Endodermal cell (in vitro differentiated cells): Measurements from ENCODE around the gene STAM. TPM values are rescaled to one million over a fixed set of nuclear protein-coding genes. Genes with fewer than 3 reads are reported as not detected.

Source experiments
- DNase-seq: peaks from one replicate; pipeline ENCODE4 v3.0.0-alpha.2; 2017
- H3K27ac ChIP-seq: 2 replicates; pipeline ENCODE4 v1.5.1; 2013; ENCODE audit warnings: mild to moderate bottlenecking, low read depth, low read length, moderate library complexity
- H3K27me3 ChIP-seq: 2 replicates; pipeline ENCODE4 v1.6.1; 2013; ENCODE audit warnings: mild to moderate bottlenecking, low read length, moderate library complexity; ENCODE audit not compliant: insufficient read depth, control insufficient read depth, poor library complexity, severe bottlenecking
- H3K36me3 ChIP-seq: 2 replicates; pipeline ENCODE4 v1.7.0; 2013; ENCODE audit warnings: mild to moderate bottlenecking, low read length, moderate library complexity; ENCODE audit not compliant: control insufficient read depth, insufficient read depth
- H3K4me1 ChIP-seq: one replicate; pipeline ENCODE4 v1.7.0; 2013; ENCODE audit warnings: low read length; ENCODE audit not compliant: control insufficient read depth, insufficient read depth
- H3K4me3 ChIP-seq: 2 replicates; pipeline ENCODE4 v1.5.1; 2013; ENCODE audit warnings: mild to moderate bottlenecking, low read length, moderate library complexity
- H3K9ac ChIP-seq: 2 replicates; pipeline ENCODE4 v1.6.1; 2013; ENCODE audit warnings: mild to moderate bottlenecking, low read length, moderate library complexity; ENCODE audit not compliant: poor library complexity, severe bottlenecking; ENCODE audit errors: extremely low read depth
- H3K9me3 ChIP-seq: 2 replicates; pipeline ENCODE4 v1.6.1; 2013; ENCODE audit warnings: mild to moderate bottlenecking, low read length, moderate library complexity; ENCODE audit not compliant: control insufficient read depth
- H3K27ac Mint-ChIP-seq: 2 replicates; pipeline ENCODE4 v1.8.0; 2020; ENCODE audit warnings: mixed read lengths
- H3K27me3 Mint-ChIP-seq: 2 replicates; pipeline ENCODE4 v1.8.0; 2021; ENCODE audit warnings: mild to moderate bottlenecking, mixed read lengths; ENCODE audit not compliant: insufficient read depth
- H3K36me3 Mint-ChIP-seq: 2 replicates; pipeline ENCODE4 v1.8.0; 2020; ENCODE audit warnings: low read depth, mixed read lengths
- H3K4me1 Mint-ChIP-seq: 2 replicates; pipeline ENCODE4 v1.8.0; 2020; ENCODE audit warnings: mixed read lengths
- H3K4me3 Mint-ChIP-seq: 2 replicates; pipeline ENCODE4 v1.8.0; 2020; ENCODE audit warnings: mild to moderate bottlenecking, moderate library complexity, mixed read lengths
- H3K9me3 Mint-ChIP-seq: 2 replicates; pipeline ENCODE4 v1.8.0; 2020; ENCODE audit warnings: mild to moderate bottlenecking, mixed read lengths
- CTCF ChIP-seq: fragments of 200-600 bp; sonication (generic); conservative IDR thresholded peaks from 2 replicates; pipeline ENCODE4 v1.5.0; 2021; ENCODE audit warnings: antibody characterized with exemption, mild to moderate bottlenecking
- WGBS, 2 experiments: methylation state at CpG; one replicate each; pipeline versions ENCODE4 v1.1.5 to v1.1.7; 2013; ENCODE audit warnings: missing lambda C conversion rate in 2 of 2, mixed read lengths in 1 of 2; ENCODE audit not compliant: insufficient coverage in 1 of 2, insufficient read length in 1 of 2; 5-methylcytosine and 5-hydroxymethylcytosine counted together
- total RNA-seq, 2 donors: library from RNA; stranded (reverse); fragmentation: NEBNext Ultra II Directional in 1 of 2; extraction: Animal tissue kit (Norgen Biotek cat#: 25700) in 1 of 2; gene quantifications; 2 replicates in 1 of 2; 3 replicates in 1 of 2; pipeline ENCODE4 v1.2.1, GENCODE V29; 2021

STAM gene
- total RNA-seq, 2 donors from 2014 or later, result 26.7 to 30.0 TPM

DNA sequence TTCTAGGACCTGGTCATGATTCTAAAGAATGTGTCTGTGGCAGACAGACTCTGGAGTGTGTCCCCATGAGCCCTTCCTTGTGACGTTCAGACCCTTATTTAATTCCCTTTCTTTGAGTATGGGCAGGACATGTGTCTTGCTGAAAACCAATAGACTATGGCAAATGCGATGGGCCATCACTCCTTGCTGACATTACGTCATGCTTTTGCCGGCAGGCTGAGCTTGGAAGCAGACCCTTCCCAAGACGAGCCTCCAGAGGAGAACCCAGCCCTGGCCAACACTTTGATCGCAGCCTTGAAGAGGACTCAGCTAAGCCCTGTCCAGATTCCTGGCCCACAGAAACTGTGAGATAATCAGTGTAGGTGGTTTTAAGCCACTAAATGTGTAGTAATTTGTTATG, 89.7 kb downstream of the STAM start:
- Histone ChIP-seq H3K9me3 (no peaks in the 10 kb centered on the region), H3K27me3 (no peaks in the 10 kb centered on the region), H3K9ac (no peak overlapping the region), H3K27ac (no peak overlapping the region), H3K4me3 (no peak overlapping the region), H3K4me1 (peaks cover 4% of the 10 kb centered on the region), H3K36me3 (no peaks in the 10 kb centered on the region)
- H3K4me3 Mint-ChIP-seq, result no peak overlapping the region
- no peak overlapping the region for H3K27ac Mint-ChIP-seq
- TF ChIP-seq CTCF, result no peak
- no peak for DNase-seq
- peaks cover 10% of the 10 kb centered on the region for H3K4me1 Mint-ChIP-seq
- no peaks in the 10 kb centered on the region for H3K9me3 Mint-ChIP-seq
- no peaks in the 10 kb centered on the region for H3K36me3 Mint-ChIP-seq
- WGBS, 2 experiments, result 93 to 94% methylated on average over 6 of the region's 6 CpGs
- no peaks in the 10 kb centered on the region for H3K27me3 Mint-ChIP-seq

- Histone ChIP-seq H3K9ac (no peak overlapping the region), H3K27me3 (no peaks in the 10 kb centered on the region), H3K4me1 (peaks cover 4% of the 10 kb centered on the region), H3K9me3 (no peaks in the 10 kb centered on the region), H3K27ac (no peak overlapping the region), H3K36me3 (no peaks in the 10 kb centered on the region), H3K4me3 (no peak overlapping the region)
- Mint-ChIP-seq H3K4me1 (peaks cover 6% of the 10 kb centered on the region), H3K9me3 (no peaks in the 10 kb centered on the region), H3K27ac (no peak overlapping the region), H3K4me3 (no peak overlapping the region), H3K27me3 (no peaks in the 10 kb centered on the region), H3K36me3 (no peaks in the 10 kb centered on the region)
- no peak for DNase-seq
- 93 to 95% methylated on average over 9 of the region's 9 CpGs for WGBS, 2 experiments
- TF ChIP-seq CTCF, result no peak
Measured at GRCh38 chr10:17734432-17735080, 90.6 kb downstream of the STAM start.

- Histone ChIP-seq H3K4me1 (peaks cover 4% of the 10 kb centered on the region), H3K27ac (no peak overlapping the region), H3K27me3 (no peaks in the 10 kb centered on the region), H3K9me3 (no peaks in the 10 kb centered on the region), H3K36me3 (no peaks in the 10 kb centered on the region), H3K9ac (no peak overlapping the region), H3K4me3 (no peak overlapping the region)
- DNase-seq, result no peak
- Mint-ChIP-seq H3K27ac (no peak overlapping the region), H3K4me1 (no peaks in the 10 kb centered on the region), H3K36me3 (no peaks in the 10 kb centered on the region), H3K4me3 (no peak overlapping the region), H3K9me3 (no peaks in the 10 kb centered on the region), H3K27me3 (no peaks in the 10 kb centered on the region)
- 91 to 94% methylated on average over 8 to 14 of the region's 15 CpGs for WGBS, 2 experiments
- no peak for TF ChIP-seq CTCF
Measured at GRCh38 chr10:17735166-17735941, 91.4 kb downstream of the STAM start.
